DND-41 (cell line): Measurements from ENCODE around the gene PRTFDC1.

ENCODE experiments used
- ATAC-seq: fragments of 200-7000 bp; cut with Tn5 transposase; 3 replicates; pipeline ENCODE4 v1.9.1; 2021; ENCODE audit warnings: low read depth; ENCODE audit not compliant: insufficient read depth
- DNase-seq: peaks from one replicate; pipeline ENCODE4 v3.0.0-alpha.2; 2020
- H2AFZ ChIP-seq: 2 replicates; pipeline ENCODE4 v1.6.0; 2012; ENCODE audit warnings: low read depth, low read length
- H3K27ac ChIP-seq: 2 replicates; pipeline ENCODE4 v1.5.1; 2012; ENCODE audit warnings: low read length, inconsistent platforms
- H3K27me3 ChIP-seq: fragments of 200-600 bp; sonication (generic); 2 replicates; pipeline ENCODE4 v1.6.0; 2012; ENCODE audit warnings: low read length, mild to moderate bottlenecking, inconsistent platforms; ENCODE audit not compliant: insufficient read depth, poor library complexity
- H3K36me3 ChIP-seq: 2 replicates; pipeline ENCODE4 v1.5.1; 2012; ENCODE audit warnings: low read length, inconsistent platforms; ENCODE audit not compliant: insufficient read depth
- H3K4me1 ChIP-seq: 2 replicates; pipeline ENCODE4 v1.5.1; 2012; ENCODE audit warnings: mild to moderate bottlenecking, low read length; ENCODE audit not compliant: insufficient read depth
- H3K4me2 ChIP-seq: 2 replicates; pipeline ENCODE4 v1.6.0; 2012; ENCODE audit warnings: mild to moderate bottlenecking, moderate library complexity, low read length, inconsistent platforms; ENCODE audit not compliant: insufficient read depth
- H3K4me3 ChIP-seq, 2 experiments: fragments of 200-600 bp in 1 of 2; shearing (Covaris generic) in 1 of 2; 2 replicates each; pipeline ENCODE4 v1.5.1; 2012 to 2016; ENCODE audit warnings: inconsistent platforms in 2 of 2, low read length in 2 of 2, mild to moderate bottlenecking in 2 of 2, low read depth in 1 of 2, moderate library complexity in 1 of 2
- H3K79me2 ChIP-seq: 2 replicates; pipeline ENCODE4 v1.6.0; 2012; ENCODE audit warnings: low read length, inconsistent platforms; ENCODE audit not compliant: insufficient read depth
- H3K9ac ChIP-seq: 2 replicates; pipeline ENCODE4 v1.6.0; 2012; ENCODE audit warnings: low read depth, mild to moderate bottlenecking, inconsistent platforms, low read length, moderate library complexity
- H3K9me3 ChIP-seq: 2 replicates; pipeline ENCODE4 v1.5.1; 2012; ENCODE audit warnings: low read length, moderate library complexity, mild to moderate bottlenecking, inconsistent platforms; ENCODE audit not compliant: insufficient read depth, severe bottlenecking
- H4K20me1 ChIP-seq: 2 replicates; pipeline ENCODE4 v1.6.0; 2012; ENCODE audit warnings: low read length; ENCODE audit not compliant: insufficient read depth
- CTCF ChIP-seq: IDR thresholded peaks from 2 replicates; pipeline ENCODE4 v1.5.1; 2012; ENCODE audit warnings: borderline replicate concordance, low read length, moderate library complexity, mild to moderate bottlenecking; ENCODE audit not compliant: poor library complexity, severe bottlenecking; ENCODE audit errors: extremely low read depth
- EZH2 ChIP-seq: IDR thresholded peaks from 3 replicates; pipeline ENCODE4 v1.6.1; 2012; ENCODE audit warnings: borderline replicate concordance, low read depth, mild to moderate bottlenecking, moderate library complexity, low read length, inconsistent platforms; ENCODE audit not compliant: severe bottlenecking

PRTFDC1 gene

GRCh38 chr10:24851629-24852028 is 100.8 kb downstream of the PRTFDC1 start:
- no peaks in the 10 kb centered on the region for H3K9me3 ChIP-seq
- H3K4me3 ChIP-seq = no peak overlapping the region
- H3K36me3 ChIP-seq = no peaks in the 10 kb centered on the region
- ATAC-seq (no peak), DNase-seq (no peak)
- no peak overlapping the region for H3K4me2 ChIP-seq
- H3K27ac ChIP-seq = no peak overlapping the region
- TF ChIP-seq CTCF = no peak
- TF ChIP-seq EZH2 = no peak
- no peak overlapping the region for H2AFZ ChIP-seq
- no peaks in the 10 kb centered on the region for H3K27me3 ChIP-seq
- no peaks in the 10 kb centered on the region for H3K79me2 ChIP-seq
- H3K4me1 ChIP-seq = no peaks in the 10 kb centered on the region
- no peaks in the 10 kb centered on the region for H4K20me1 ChIP-seq
- no peak overlapping the region for H3K9ac ChIP-seq

GRCh38 chr10:24850727-24851296 is 101.6 kb downstream of the PRTFDC1 start:
- no peaks in the 10 kb centered on the region for H3K36me3 ChIP-seq
- no peak overlapping the region for H3K9ac ChIP-seq
- TF ChIP-seq EZH2 (no peak), CTCF (no peak)
- DNase-seq = no peak
- no peaks in the 10 kb centered on the region for H3K27me3 ChIP-seq
- H3K4me1 ChIP-seq = no peaks in the 10 kb centered on the region
- no peak overlapping the region for H2AFZ ChIP-seq
- no peak overlapping the region for H3K27ac ChIP-seq
- H3K79me2 ChIP-seq = no peaks in the 10 kb centered on the region
- no peak for ATAC-seq
- no peaks in the 10 kb centered on the region for H4K20me1 ChIP-seq
- no peak overlapping the region for H3K4me2 ChIP-seq
- no peak overlapping the region for H3K4me3 ChIP-seq
- no peaks in the 10 kb centered on the region for H3K9me3 ChIP-seq

- Histone ChIP-seq H4K20me1 (no peaks in the 10 kb centered on the region), H3K79me2 (no peaks in the 10 kb centered on the region), H3K27me3 (no peaks in the 10 kb centered on the region), H3K9ac (no peak overlapping the region), H3K9me3 (no peaks in the 10 kb centered on the region), H3K27ac (no peak overlapping the region), H2AFZ (no peak overlapping the region), H3K36me3 (no peaks in the 10 kb centered on the region), H3K4me1 (peaks cover 3% of the 10 kb centered on the region), H3K4me3 (no peak overlapping the region), H3K4me2 (no peak overlapping the region)
- ATAC-seq (no peak), DNase-seq (no peak)
- TF ChIP-seq EZH2 (no peak), CTCF (no peak)
These were observed 102.7 kb downstream of the PRTFDC1 start for GRCh38 chr10:24849501-24850299.
